Lung (tissue), 12 donors: Measurements from ENCODE around the gene COPS7A. TPM values are rescaled to one million over a fixed set of nuclear protein-coding genes. Genes with fewer than 3 reads are reported as not detected.

Source experiments
- ATAC-seq: fragments of 200-7000 bp; cut with Tn5 transposase; one replicate; pipeline ENCODE4 v1.9.1; 2020; ENCODE audit warnings: moderate number of reproducible peaks; ENCODE audit not compliant: insufficient read depth, low FRiP score
- DNase-seq, 3 donors: peaks; one replicate each; pipeline ENCODE4 v3.0.0-alpha.2; 2013 to 2017
- H3K27ac ChIP-seq, 2 donors: one replicate each; pipeline ENCODE4 v1.5.1; 2013; ENCODE audit warnings: mild to moderate bottlenecking in 2 of 2, moderate library complexity in 2 of 2, control low read depth in 1 of 2, inconsistent platforms in 1 of 2, low read depth in 1 of 2, low read length in 1 of 2
- H3K27me3 ChIP-seq, 3 donors: one replicate each; pipeline ENCODE4 v1.5.1; 2013; ENCODE audit warnings: low read length in 2 of 3; ENCODE audit not compliant: control insufficient read depth in 3 of 3, insufficient read depth in 3 of 3
- H3K36me3 ChIP-seq, 4 donors: one replicate each; pipeline ENCODE4 v1.5.1; 2013; ENCODE audit warnings: low read length in 4 of 4, mild to moderate bottlenecking in 1 of 4, moderate library complexity in 1 of 4; ENCODE audit not compliant: control insufficient read depth in 4 of 4, insufficient read depth in 4 of 4
- H3K4me1 ChIP-seq, 5 donors: one replicate each; pipeline ENCODE4 v1.5.1; 2013; ENCODE audit warnings: low read length in 5 of 5, mild to moderate bottlenecking in 2 of 5, moderate library complexity in 1 of 5; ENCODE audit not compliant: control insufficient read depth in 5 of 5, insufficient read depth in 5 of 5
- H3K4me3 ChIP-seq: one replicate; pipeline ENCODE4 v1.5.1; 2013; ENCODE audit warnings: mild to moderate bottlenecking, control low read depth, moderate library complexity
- H3K9ac ChIP-seq, 2 donors: one replicate each; pipeline ENCODE4 v1.5.1; 2013; ENCODE audit warnings: low read length in 2 of 2, control low read depth in 1 of 2; ENCODE audit not compliant: insufficient read depth in 1 of 2
- H3K9me3 ChIP-seq, 4 donors: one replicate each; pipeline ENCODE4 v1.5.1; 2013; ENCODE audit warnings: low read length in 3 of 4, mild to moderate bottlenecking in 1 of 4, moderate library complexity in 1 of 4; ENCODE audit not compliant: control insufficient read depth in 4 of 4, insufficient read depth in 3 of 4
- WGBS, 2 donors: extraction: QIAGEN DNeasy Blood & Tissue Kit; methylation state at CpG; one replicate each; pipeline ENCODE4 v1.1.7; 2013; 5-methylcytosine and 5-hydroxymethylcytosine counted together
- polyA plus RNA-seq, 2 donors: library from polyadenylated mRNA; stranded (reverse); fragments of 200-250 nt; gene quantifications; one replicate each; pipeline ENCODE4 v1.2.1, GENCODE V29; 2013
- total RNA-seq, 2 donors: library from RNA; depleted of rRNA in 1 of 2; stranded (reverse); fragments of >200 nt in 1 of 2; gene quantifications; one replicate each; pipeline ENCODE4 v1.2.1, GENCODE V29; 2014 to 2021
- TF ChIP-seq, protein P1 (sequence below): IDR thresholded peaks from 2 replicates; pipeline ENCODE4 v1.5.1; 2012; ENCODE audit warnings: mild to moderate bottlenecking; ENCODE audit errors: control extremely low read depth, extremely low read depth
- donor health status: control.
- donor health status: control.
- donor health status: Bipolar disorder and iron deficiency.
- donor health status: healthy.
- donor health status: DM: yes; HTN: yes; CAD: no.

Gene COPS7A
- total and polyA plus RNA-seq, 4 donors, result 40.1 to 74.7 (median 61.2) TPM

DNA sequence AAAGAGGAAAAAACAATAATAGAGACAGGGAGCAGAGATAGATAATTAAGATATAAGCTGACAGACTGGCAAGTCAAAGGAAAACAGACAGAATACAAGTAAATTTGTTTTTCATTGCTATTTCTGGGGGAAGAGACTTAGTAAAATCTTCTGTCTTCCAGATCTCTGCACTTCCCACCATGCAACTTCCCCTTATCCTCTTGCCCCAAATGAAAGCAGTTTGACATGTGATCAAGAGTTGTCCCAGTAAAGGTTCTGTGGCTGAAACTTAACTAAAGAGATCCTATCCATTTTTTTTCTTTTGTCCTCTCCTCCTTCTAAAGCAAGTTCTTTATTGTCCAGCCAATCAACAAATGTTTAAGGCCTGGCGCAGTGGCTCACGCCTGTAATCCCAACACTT lies 30.6 kb downstream of the COPS7A start:
- H3K36me3 ChIP-seq, result peaks cover 0 to 24% (median 18%) of the 10 kb centered on the region in 4 donors
- peaks cover 0 to 32% (median 18%) of the 10 kb centered on the region in 5 donors for H3K4me1 ChIP-seq
- H3K9ac ChIP-seq, result no peak overlapping the region
- DNase-seq, result peak in 1 of 3 donors; percentile 20
- ATAC-seq, result no peak
- TF ChIP-seq, protein P1, sequence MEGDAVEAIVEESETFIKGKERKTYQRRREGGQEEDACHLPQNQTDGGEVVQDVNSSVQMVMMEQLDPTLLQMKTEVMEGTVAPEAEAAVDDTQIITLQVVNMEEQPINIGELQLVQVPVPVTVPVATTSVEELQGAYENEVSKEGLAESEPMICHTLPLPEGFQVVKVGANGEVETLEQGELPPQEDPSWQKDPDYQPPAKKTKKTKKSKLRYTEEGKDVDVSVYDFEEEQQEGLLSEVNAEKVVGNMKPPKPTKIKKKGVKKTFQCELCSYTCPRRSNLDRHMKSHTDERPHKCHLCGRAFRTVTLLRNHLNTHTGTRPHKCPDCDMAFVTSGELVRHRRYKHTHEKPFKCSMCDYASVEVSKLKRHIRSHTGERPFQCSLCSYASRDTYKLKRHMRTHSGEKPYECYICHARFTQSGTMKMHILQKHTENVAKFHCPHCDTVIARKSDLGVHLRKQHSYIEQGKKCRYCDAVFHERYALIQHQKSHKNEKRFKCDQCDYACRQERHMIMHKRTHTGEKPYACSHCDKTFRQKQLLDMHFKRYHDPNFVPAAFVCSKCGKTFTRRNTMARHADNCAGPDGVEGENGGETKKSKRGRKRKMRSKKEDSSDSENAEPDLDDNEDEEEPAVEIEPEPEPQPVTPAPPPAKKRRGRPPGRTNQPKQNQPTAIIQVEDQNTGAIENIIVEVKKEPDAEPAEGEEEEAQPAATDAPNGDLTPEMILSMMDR, result no peak
- no peaks in the 10 kb centered on the region for H3K27me3 ChIP-seq
- 95 to 96% methylated on average over 2 of the region's 2 CpGs for WGBS, 2 donors
- no peak overlapping the region for H3K4me3 ChIP-seq
- H3K27ac ChIP-seq, result no peak overlapping the region
- H3K9me3 ChIP-seq, result no peaks in the 10 kb centered on the region

DNA sequence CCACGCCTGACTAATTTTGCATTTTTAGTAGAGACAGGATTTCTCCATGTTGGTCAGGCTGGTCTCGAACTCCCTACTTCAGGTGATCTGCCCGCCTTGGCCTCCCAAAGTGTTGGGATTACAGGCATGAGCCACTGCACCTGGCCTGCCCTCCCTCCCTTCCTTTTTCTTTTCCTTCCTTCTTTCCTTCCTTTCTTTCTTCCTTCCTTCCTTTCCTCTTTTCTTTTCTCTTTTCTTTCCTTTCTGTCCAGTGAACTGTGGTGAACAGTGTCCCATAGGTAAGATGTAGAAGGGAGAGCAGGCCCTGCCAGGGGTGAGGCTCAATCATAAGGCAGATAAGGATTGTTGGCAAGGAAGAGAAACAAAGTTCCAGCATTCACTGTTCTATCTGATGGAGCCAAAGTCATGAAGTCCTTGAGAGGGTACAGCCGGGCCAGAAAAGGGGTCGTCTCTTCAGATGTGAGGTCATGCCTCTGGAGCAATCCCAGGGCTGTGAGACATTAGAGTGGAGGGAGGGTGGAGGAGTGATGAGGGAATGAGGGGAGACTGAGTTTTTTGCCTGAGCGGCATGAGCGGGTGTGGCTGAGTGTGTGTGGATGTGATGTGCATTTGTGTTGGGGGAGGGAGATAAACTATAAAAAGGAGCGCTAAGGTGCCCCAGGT lies 33.3 kb downstream of the COPS7A start:
- WGBS, 2 donors, result 81 to 93% methylated on average over 8 of the region's 8 CpGs
- no peak overlapping the region for H3K27ac ChIP-seq
- TF ChIP-seq, protein P1, result no peak
- no peak overlapping the region for H3K9ac ChIP-seq
- peaks cover 0 to 30% (median 25%) of the 10 kb centered on the region in 5 donors for H3K4me1 ChIP-seq
- ATAC-seq, result no peak
- no peaks in the 10 kb centered on the region for H3K27me3 ChIP-seq
- no peaks in the 10 kb centered on the region for H3K9me3 ChIP-seq
- H3K36me3 ChIP-seq, result no peaks in the 10 kb centered on the region
- H3K4me3 ChIP-seq, result no peak overlapping the region
- peak in 2 of 3 donors; percentile 55 to 63 for DNase-seq

DNA sequence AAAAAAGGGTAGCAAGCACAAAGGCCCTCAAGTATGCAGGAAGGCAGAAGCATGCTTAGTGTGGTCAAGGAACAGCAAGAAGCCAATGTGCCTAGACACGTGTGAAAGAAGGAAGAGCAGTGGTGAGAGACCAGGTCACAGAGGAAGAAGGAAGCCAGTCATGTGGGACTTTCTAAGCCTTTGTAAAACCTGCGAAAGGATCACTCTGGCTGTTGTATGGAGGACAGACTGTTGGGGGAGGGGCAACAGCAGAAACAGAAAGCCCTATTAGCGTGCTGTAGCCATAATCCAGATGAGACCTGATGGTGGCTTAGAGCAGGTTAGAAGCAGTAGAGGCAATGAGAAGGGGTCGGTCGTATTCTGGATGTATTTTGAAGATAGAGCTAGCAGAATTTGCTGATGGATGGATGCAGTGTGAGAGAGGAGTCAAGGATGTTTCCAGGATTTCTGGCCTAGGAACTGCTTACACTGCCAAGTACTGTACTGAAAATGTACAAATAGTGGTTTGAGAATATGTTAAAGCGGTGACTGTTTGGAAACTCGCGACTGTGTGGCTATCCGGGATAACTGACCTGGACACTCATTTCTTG lies 34.8 kb downstream of the COPS7A start:
- Histone ChIP-seq H3K4me1 (peaks cover 0 to 36% (median 32%) of the 10 kb centered on the region in 5 donors), H3K9ac (peak overlapping the region in 1 of 2 donors; percentile 8), H3K36me3 (no peaks in the 10 kb centered on the region), H3K27me3 (no peaks in the 10 kb centered on the region), H3K9me3 (no peaks in the 10 kb centered on the region), H3K27ac (no peak overlapping the region), H3K4me3 (no peak overlapping the region)
- peak in 2 of 3 donors; percentile 69 to 86 for DNase-seq
- WGBS, 2 donors, result 75 to 80% methylated on average over 9 of the region's 9 CpGs
- ATAC-seq, result no peak
- TF ChIP-seq, protein P1, result no peak
